Amniotic stem cell (primary cell): ENCODE data around the gene BRINP3.
"Not testable (repeated sequence)": the region's sequence is repeated elsewhere in the genome, so short reads cannot be mapped to it uniquely, and the experiment has no call there.

ENCODE experiments used
- DNase-seq: peaks from one replicate; lab custom pipeline; 2025; lab: John Stamatoyannopoulos, UW

BRINP3 gene

GRCh38 chr1:190179817-190180216 is 297.8 kb downstream of the BRINP3 start:
- no peak for DNase-seq

DNA sequence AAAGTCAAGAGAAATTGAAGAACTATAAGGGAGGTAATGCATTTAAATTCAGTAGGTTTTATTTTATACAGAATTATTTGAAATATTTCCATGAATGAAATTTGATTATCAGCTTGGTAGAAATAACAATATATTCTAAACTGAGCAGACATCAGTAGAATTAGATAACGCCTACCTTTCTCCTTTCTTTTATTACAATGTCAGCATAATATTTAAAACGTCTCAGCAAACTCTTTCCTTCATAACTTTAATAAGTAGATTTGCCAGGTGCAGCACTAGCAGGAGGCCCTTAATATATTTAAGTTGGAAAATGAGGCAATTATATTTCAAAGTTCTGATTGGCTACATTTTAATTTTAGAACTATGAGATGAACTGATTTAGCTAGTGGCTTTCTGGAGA is 298.8 kb downstream of the BRINP3 start:
- DNase-seq = no peak

DNA sequence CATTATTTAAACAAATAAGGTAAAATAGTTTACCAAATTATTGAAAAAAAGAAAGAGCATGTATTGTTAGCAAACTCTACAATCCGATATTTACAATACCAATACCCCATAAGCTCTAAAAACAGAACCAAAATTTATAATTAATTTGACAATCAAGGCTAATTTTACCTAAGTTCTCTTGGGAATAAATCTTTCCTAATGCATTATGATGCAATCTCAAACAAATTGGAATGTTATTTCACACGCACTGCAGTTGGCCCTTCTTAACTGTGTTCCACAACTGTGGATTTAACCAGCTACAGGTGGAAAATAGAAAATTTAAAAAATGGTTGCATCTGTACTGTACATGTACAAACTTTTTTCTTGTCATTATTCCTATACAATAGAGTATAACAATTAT is 300.1 kb downstream of the BRINP3 start:
- no peak for DNase-seq

DNA sequence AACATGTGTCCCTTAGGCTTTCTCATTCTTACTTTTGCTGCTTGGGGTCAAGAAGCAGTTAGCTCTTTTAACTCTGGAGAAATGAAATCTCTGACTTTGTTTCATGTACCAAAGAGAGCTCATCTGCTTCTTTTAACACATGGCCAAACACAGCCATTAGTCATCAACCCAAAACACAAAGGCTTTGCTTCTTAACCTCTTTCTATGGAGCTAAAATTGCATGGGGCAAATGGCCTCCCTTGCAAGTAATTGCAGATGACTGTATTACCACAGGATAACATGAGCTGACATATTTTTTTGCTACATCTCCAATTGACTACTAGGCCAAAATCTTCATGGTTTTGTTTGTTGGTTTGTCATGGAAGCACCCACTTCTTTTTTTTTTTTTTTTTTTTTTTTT is 300.9 kb downstream of the BRINP3 start:
- no peak for DNase-seq

- DNase-seq = no peak
Observed at GRCh38 chr1:190175320-190175719, 302.3 kb downstream of the BRINP3 start.

- no peak for DNase-seq
Observed at GRCh38 chr1:190172651-190173430, 304.8 kb downstream of the BRINP3 start.

DNA sequence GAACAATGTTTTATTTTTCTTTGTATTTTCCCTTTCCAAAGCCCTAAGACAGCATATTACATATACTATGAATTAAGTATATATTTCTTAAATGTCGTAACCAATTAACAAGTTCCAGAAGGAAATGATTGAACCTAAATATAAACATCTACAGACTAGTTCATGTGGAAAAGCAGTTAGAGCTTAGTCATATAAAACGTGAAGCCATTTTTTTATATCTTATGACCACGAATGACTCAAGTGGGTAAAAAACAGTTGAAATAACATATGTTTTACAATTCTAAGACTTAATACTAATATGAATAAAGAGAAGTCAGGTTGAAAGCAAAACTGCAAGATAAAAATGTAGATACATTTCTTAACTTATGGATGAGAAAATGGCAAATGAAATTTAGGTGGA is 307.3 kb downstream of the BRINP3 start:
- no peak for DNase-seq

DNA sequence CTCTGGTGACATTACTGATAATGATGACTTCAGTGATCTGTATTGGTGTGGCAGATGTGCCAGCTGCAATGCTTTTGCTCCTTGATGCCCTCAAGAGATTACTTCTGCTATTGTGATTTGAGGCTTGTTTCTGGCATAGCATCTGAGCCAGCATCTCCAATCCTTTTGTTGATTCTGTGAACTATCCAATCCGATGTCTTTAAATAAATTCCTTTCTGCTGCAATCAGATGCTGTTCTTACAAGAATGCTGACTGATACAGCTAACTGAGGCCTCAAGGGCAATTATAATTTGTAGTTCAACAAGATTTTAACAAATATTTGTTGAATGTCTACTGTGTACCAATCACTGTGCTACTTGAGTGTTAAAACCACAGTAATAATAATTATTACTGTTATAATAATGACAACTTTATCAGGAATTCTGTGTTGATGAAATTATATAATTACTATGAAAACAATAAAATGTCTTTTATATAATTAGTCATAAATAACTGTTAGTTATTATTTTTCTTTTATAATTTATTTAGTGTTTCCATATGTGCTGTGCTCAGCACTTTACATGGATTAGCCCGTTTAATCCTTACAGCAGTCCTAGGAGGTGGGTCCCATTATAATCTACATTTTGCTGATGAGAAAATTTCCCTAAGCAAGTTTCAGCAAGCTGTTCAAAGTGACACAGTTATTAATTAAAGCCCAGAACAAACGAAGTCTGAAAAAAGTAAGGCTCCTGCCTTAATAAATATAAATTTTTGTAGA is 308.2 kb downstream of the BRINP3 start:
- no peak for DNase-seq

DNA sequence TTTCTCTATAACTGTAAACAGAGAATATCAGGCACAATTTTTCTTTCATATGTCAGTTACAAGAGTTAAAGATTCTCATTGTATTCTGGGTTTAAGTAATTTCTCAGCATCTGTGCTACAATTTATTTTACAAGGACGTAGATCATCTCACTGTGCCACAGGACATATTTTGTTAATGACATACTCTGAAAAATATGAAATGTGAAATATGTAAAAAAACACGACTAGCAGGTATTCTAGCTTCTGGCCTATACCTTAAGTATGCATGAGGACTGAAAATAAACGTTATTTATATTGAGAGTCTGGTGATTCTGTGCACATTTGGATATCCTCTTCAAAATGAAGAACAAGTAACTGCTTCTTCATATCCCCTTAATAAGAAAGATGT is 308.8 kb downstream of the BRINP3 start:
- no peak for DNase-seq

GRCh38 chr1:190168116-190168892 is 309.4 kb downstream of the BRINP3 start:
- DNase-seq = no peak

GRCh38 chr1:190159146-190159545 is 318.5 kb downstream of the BRINP3 start:
- DNase-seq = no peak

GRCh38 chr1:190154744-190155143 is 322.9 kb downstream of the BRINP3 start:
- no peak for DNase-seq

GRCh38 chr1:190147616-190148015 is 330.0 kb downstream of the BRINP3 start:
- DNase-seq = no peak

DNA sequence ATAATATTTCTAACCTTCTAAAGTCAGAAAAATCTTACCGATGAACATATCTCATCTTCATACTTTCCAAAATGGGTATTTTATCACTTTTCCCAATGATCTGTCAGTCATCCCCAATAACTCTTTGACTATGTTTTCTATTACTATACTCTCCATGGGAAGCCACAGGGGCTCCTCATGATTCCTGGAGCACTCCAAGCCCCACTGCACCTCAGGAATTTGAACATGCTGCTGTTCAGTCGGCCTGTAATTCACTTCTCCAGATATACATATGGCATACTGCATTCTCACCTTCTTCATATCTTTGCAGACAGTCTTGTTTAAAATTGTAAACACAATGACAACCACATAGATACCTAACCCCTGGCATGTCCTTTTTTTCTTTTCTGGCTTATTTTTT is 333.0 kb downstream of the BRINP3 start:
- no peak for DNase-seq

GRCh38 chr1:190140644-190141043 is 337.0 kb downstream of the BRINP3 start:
- no peak for DNase-seq

DNA sequence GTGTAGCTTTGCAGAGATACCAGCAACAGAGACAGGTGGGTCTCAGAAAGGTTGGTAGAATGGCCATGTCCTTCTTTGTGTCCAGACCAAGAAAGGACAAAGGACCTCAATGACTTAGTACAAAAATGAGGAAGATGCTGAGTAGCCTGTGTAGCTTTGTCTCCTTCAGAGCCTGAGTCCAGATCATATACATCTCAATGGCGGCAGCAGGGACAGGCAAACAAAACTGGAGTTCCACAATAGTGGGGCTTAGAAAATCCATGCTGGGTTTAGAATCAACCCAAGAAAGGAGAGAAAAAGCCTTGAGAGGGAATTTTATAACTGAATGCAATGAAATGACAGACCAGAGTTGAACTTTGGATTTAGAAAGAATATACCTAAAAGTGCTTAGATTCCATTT is 339.0 kb downstream of the BRINP3 start:
- DNase-seq = no peak

DNA sequence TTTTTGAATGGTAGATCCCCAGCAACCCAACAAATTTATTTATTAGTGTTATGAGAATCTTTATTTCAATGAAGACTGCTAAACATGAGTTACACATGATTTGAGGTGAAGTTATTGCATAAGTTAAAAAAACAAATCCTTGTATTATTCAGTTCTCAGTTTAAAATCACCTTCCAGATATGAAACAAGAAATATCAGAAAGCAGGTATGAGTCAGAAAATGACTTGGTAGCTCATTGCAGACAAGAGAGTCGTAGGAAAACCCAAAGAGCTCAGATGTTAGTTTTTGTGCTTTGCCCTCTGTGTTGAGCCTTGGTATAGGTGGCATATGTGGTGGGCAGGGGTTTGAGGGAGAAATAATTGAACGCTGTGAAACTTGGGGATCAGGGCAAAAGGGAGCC is 339.4 kb downstream of the BRINP3 start:
- DNase-seq = no peak

- no peak for DNase-seq
Observed at GRCh38 chr1:190129366-190129765, 348.3 kb downstream of the BRINP3 start.

- no peak for DNase-seq
Observed at GRCh38 chr1:190126728-190127127, 350.9 kb downstream of the BRINP3 start.

- DNase-seq = no peak
Observed at GRCh38 chr1:190124068-190124467, 353.6 kb downstream of the BRINP3 start.

DNA sequence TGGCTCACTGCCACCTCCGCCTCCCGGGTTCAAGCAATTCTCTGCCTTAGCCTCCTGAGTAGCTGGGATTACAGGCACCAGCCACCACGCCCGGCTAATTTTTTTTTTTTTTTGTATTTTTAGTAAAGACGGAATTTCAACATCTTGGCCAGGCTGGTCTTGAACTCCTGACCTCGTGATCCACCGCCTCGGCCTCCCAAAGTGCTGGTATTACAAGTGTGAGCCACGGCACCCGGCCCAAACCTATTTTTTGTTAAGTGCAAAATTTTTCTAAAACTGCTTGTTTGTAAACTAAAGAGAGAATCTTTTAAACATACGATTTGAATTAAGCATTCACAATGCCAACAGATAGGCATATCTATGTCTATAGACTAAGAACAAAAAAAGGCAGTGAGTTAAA is 357.1 kb downstream of the BRINP3 start:
- DNase-seq = not testable (repeated sequence)

GRCh38 chr1:190119683-190120082 is 358.0 kb downstream of the BRINP3 start:
- DNase-seq = no peak

GRCh38 chr1:190116921-190117320 is 360.7 kb downstream of the BRINP3 start:
- no peak for DNase-seq
